Thoracic aorta (tissue), 2 donors: ENCODE measurements around the gene ARHGAP36. TPM values are rescaled to one million over a fixed set of nuclear protein-coding genes. Genes with fewer than 3 reads are reported as not detected.

ENCODE experiments used
- ATAC-seq: fragments of 150-250 bp; one replicate; pipeline ENCODE4 v1.8.0; 2017; ENCODE audit warnings: low read depth; ENCODE audit not compliant: insufficient number of reproducible peaks, low FRiP score
- DNase-seq: peaks from one replicate; pipeline ENCODE4 v3.0.0-alpha.2; 2020; ENCODE audit warnings: low spot score
- H3K27ac ChIP-seq, 2 donors: fragments of 200-600 bp; sonication (generic); 1 replicate in 1 of 2; 2 replicates in 1 of 2; pipeline ENCODE4 v1.5.1; 2016; ENCODE audit warnings: mild to moderate bottlenecking in 2 of 2, moderate library complexity in 2 of 2
- H3K27me3 ChIP-seq: fragments of 200-600 bp; sonication (generic); replicated peaks from 2 replicates; pipeline ENCODE4 v1.6.0; 2016; ENCODE audit warnings: mild to moderate bottlenecking; ENCODE audit not compliant: insufficient read depth
- H3K36me3 ChIP-seq: fragments of 200-600 bp; sonication (generic); one replicate; pipeline ENCODE4 v1.5.1; 2016
- H3K4me1 ChIP-seq, 2 donors: fragments of 200-600 bp; sonication (generic); 1 replicate in 1 of 2; 2 replicates in 1 of 2; pipeline versions ENCODE4 v1.5.1 to v1.6.0; 2016; ENCODE audit warnings: low read depth in 2 of 2, mild to moderate bottlenecking in 1 of 2; ENCODE audit not compliant: control insufficient read depth in 1 of 2
- H3K4me3 ChIP-seq: fragments of 200-600 bp; sonication (generic); 2 replicates; pipeline ENCODE4 v1.5.1; 2016; ENCODE audit warnings: mild to moderate bottlenecking
- H3K9me3 ChIP-seq: fragments of 200-600 bp; sonication (generic); 2 replicates; pipeline ENCODE4 v1.5.1; 2016
- CTCF ChIP-seq: fragments of 200-600 bp; sonication (generic); IDR thresholded peaks from one replicate; pipeline ENCODE4 v1.5.1; 2019; ENCODE audit warnings: antibody characterized with exemption
- total RNA-seq, 2 donors: library from RNA; depleted of rRNA; stranded (reverse); fragments of >200 nt; gene quantifications; one replicate each; pipeline versions ENCODE4 v1.1.0 to v1.2.3, GENCODE V29; 2016

Gene ARHGAP36
- total RNA-seq, 2 donors from 2014 or later = not detected

- no peak for ATAC-seq
- Histone ChIP-seq H3K27me3 (no peaks in the 10 kb centered on the region), H3K4me3 (no peak overlapping the region), H3K36me3 (no peaks in the 10 kb centered on the region), H3K9me3 (no peaks in the 10 kb centered on the region), H3K27ac (no peak overlapping the region), H3K4me1 (no peaks in the 10 kb centered on the region)
- DNase-seq = no peak
- TF ChIP-seq CTCF = no peak
Observed at GRCh38 chrX:131081772-131082740, 23.9 kb downstream of the ARHGAP36 start.

- ATAC-seq = no peak
- Histone ChIP-seq H3K27ac (no peak overlapping the region), H3K4me3 (no peak overlapping the region), H3K4me1 (no peaks in the 10 kb centered on the region), H3K36me3 (no peaks in the 10 kb centered on the region), H3K27me3 (no peaks in the 10 kb centered on the region), H3K9me3 (no peaks in the 10 kb centered on the region)
- no peak for DNase-seq
- TF ChIP-seq CTCF = no peak
Observed at GRCh38 chrX:131083510-131084142, 25.5 kb downstream of the ARHGAP36 start.

GRCh38 chrX:131084145-131084544 is 26.0 kb downstream of the ARHGAP36 start:
- no peak overlapping the region for H3K4me3 ChIP-seq
- H3K27ac ChIP-seq = no peak overlapping the region
- H3K9me3 ChIP-seq = no peaks in the 10 kb centered on the region
- H3K36me3 ChIP-seq = no peaks in the 10 kb centered on the region
- H3K4me1 ChIP-seq = no peaks in the 10 kb centered on the region
- DNase-seq (no peak), ATAC-seq (no peak)
- H3K27me3 ChIP-seq = no peaks in the 10 kb centered on the region
- no peak for TF ChIP-seq CTCF

- Histone ChIP-seq H3K4me3 (no peak overlapping the region), H3K36me3 (no peaks in the 10 kb centered on the region), H3K27me3 (no peaks in the 10 kb centered on the region), H3K27ac (no peak overlapping the region), H3K4me1 (no peaks in the 10 kb centered on the region), H3K9me3 (no peaks in the 10 kb centered on the region)
- no peak for DNase-seq
- TF ChIP-seq CTCF = no peak
- no peak for ATAC-seq
Observed at GRCh38 chrX:131136776-131137175, 78.6 kb downstream of the ARHGAP36 start.

- Histone ChIP-seq H3K36me3 (no peaks in the 10 kb centered on the region), H3K4me1 (no peaks in the 10 kb centered on the region), H3K9me3 (no peaks in the 10 kb centered on the region), H3K4me3 (no peak overlapping the region), H3K27me3 (no peaks in the 10 kb centered on the region), H3K27ac (no peak overlapping the region)
- DNase-seq (no peak), ATAC-seq (no peak)
- TF ChIP-seq CTCF = no peak
Observed at GRCh38 chrX:131139072-131139471, 80.9 kb downstream of the ARHGAP36 start.
